GM19397 (cell line): ENCODE results near the gene KIF12.

ENCODE experiments used
- ATAC-seq: cut with Tn5 transposase; IDR thresholded peaks from one replicate; pipeline ENCODE4 v1.9.1; 2021; ENCODE audit warnings: mild to moderate bottlenecking, moderate library complexity; ENCODE audit not compliant: unreplicated experiment

KIF12 gene

DNA sequence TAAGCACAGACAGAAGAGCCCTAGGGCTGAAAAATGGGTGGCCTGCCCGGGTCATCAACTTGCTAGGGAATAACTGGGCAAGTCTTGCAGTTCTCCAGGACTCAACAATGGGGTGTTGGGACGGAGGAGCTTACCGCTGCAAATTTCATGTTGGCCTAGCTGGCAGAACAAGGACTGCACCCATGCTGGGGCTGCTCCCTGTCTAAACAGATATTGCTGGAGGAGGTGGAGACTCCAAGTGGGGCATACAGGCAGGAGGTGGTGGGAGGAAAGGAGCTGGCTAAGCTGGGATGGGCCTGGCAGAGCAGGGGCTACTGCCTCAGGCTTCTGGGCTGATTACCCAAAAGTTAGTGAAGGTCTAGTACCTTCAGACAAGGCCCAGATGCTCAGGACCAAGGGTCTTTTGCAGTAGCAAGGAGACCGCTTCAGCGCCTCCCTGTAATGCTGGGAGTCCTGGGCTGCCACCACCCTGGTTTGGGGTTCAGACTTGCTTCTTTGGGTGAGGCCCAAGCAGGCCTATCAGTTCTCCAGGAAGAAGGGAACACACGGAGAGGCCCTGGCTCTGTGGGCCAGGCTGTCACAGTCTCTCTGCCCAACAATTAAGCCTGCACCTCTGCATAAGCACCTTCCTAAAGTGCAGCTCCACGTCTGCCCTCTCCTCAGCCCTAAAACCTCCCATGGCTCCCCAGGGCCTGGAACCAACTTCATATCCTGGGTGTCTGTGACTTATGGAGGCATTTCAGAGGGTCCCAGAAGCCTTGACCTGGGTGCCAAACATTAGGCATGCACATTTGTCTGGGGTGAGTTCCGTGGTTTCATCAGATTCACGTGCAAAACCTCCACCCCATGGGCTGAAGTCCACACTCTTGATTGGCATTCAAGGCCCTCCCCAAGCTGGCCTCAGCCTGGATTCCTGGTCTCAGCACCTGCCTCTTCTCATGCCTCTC, 24.2 kb upstream of the KIF12 start:
- ATAC-seq = no peak

DNA sequence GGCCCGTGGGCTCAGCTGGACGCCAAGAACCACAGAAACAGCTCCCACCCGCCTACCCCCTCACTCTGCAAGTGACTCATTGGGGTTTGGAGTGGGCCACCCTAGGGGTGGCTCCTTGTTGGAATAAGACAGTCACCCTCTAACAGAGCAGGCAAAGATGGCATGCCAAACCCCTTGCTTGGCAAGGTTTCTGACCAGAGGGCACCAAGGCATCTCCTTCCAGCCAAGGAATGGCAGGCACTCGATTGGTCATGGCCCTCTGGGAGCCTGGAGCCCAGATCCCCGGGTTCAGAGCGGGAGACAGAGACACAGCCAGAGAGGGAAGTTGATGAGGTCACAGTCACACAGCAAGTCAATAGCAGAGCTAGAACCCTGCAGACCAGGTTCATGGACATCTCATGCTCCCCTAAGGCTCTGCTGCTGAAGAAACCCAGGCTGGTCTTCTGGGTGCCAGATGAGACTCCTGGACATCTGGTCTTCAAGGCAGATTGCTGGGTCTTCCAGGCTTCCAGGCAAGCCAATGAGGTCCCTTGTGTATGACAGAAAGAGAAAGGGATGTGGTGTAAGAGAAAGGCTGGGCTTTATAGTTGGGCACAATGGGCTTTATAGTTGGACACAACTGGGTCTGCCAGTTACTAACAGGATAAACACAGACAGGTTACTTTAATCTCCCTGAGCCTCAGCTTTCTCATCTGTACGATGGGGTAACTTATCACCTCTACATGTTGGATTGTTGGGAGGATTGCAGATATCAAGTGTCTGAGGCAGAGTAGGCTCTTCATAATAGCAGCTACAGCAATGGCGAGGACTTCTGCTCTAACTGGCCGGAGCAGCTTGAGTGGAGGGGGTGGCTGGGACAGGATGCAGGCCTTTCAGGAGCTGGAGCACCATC, 23.3 kb upstream of the KIF12 start:
- no peak for ATAC-seq

DNA sequence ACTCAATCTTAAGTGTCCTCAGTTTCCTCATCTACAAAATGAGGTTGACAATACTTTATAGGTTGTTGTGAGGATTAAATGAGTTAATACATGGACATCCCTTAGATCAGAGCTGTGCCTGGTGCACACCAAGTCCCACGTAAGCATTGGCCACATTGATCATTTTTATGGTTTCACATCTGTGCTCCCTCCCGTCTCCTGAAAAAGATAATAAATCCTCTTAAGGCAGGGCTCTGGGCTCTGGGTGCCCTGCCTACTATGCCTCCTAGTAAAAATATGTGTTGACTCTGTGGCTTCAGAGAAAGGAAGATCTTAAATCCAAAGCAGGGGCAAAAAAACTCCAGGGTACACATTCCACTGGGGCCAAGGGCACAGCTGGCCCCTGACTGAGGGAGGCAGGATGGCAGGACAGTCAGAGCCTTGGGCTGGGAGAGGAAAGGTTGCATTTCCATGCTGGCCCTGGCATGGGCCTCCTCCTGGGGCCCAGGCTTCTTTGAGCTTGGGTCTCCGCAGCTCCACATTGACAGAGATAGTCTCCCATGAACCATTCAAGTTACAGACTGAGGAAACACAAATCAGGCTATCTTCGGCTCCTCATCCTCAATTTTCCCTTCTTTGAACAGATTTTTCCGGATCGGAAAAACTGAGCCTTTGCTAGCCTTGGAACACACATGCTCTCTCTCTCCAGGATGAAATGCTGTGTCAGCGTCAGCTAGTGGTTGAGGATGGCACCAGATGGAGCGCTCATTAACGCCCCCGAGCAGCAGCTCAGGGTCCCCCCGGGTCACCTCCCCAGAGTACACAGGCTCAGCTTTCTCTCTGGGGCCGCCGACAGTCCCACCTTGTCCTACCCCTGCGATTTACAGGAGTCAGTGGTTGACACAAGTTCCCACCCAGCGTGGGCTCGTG, 22.4 kb upstream of the KIF12 start:
- ATAC-seq = no peak

DNA sequence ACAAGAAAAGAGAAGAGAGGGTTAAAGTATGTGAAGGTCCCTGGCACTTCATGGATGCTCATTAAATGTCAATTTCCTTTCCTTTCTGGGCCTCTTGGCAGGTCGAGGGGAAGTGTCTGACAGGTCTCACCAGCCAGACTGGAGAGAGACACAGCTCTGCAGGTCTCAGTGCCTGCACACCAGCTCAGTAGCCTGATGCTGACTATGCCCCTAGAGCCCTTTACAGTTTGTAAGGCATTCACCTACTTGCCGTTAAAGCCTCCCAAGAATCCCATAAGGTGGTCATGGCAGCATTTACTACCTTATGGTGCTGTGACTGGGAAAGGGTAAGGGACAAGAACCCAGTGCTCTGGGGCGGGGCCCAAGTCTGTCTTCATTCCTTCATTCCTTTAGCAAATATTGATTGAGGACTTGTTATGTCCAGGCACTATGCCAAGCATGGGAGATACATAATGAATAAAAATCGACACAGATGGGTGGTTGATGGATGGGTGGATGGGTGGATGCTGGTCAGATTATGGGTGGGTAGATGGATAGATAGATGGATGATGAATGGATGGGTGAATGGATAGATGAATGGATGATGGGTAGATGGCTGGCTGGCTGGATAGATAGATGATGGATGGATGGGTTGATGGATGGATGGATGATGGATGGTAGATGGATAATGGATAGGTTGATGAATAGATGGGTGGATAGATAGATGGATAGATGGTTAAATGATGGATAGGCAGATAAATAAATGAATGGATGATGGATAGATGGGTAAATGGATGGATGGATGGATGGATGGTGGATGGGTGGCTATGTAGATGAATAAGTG, 21.3 kb upstream of the KIF12 start:
- no peak for ATAC-seq

DNA sequence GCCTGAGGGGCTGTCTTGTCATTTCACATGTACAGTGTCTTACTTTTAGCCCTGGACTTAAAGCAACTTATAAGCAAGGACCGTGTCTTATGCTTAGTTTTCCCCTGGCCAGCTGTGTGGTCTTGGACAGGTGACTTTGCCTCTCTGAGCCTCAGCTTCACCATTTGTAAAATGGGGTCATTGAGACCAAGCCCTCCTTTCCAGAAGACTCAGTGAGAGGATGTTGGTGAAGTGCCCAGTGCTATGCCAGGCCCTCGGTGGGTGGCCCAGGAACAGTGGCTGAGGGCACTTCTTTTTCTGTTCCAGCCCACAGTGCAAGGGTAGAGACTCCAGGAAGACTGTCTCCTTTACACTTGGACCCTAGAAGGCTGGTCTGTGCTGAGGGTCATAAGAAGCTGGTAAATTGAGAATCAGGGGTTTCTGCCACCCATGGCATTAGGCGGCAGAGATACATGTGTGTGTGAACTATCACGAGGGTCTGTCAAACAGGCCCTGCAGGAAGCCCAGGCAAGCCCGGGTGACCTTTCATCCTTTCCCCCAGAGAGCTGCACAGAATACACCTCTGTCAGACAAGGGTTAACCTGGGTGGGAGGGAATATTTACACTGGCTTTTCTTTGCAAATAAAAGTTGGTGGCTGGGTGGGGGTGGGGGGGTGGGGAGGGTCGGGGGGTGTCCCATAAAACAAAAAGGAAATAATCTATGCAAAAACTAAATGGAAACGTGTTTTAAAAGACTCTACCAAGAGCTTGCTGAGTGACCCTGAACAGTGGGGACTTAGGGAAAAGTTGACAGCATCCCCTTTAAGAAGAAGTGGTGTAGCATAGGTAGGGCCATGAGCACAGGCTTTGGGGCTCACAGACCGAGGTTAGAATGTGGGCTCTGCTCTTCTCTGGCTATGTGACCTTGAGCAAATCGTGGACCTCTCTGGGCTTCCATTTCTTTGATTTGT, 20.4 kb upstream of the KIF12 start:
- no peak for ATAC-seq

DNA sequence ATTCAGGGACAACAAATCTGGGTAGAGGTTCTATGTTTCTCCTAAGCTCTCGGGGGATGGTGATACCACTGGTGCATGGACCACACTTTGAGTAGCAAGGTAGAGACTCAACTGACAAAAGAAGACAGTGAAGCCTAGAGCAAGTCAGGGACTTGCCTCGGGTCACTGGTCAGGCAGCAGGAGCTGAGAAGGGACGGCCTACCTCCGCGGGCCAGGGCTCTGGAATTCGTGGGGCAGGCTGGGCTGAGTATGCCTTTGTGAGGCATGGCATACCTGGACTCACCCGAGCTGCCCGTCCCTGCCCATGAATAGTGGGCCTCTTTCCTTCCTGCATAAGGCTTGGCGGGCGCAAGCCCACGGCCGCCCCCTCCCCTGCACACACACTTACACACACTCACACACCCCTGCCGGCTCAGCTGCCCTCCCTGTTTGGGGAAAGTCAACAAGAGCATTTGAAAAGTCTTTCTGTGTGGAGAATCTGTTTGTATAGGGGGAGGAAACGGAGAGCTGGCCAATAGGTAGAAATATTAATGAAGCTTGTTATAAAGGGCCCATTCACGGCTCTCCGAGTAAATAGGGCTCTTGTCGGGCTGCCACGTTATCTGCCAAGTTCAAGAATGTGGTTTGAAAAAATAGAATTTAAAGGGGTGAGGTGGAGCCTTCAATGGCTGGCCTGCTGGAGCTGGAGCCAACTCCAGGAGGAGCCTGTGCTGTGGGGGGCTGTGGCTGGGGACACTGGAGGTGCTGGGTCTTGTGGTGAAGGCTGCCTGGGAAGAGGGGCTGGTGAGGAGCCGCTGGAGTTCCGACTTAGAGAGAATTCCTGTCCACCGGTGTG, 19.1 kb upstream of the KIF12 start:
- no peak for ATAC-seq

DNA sequence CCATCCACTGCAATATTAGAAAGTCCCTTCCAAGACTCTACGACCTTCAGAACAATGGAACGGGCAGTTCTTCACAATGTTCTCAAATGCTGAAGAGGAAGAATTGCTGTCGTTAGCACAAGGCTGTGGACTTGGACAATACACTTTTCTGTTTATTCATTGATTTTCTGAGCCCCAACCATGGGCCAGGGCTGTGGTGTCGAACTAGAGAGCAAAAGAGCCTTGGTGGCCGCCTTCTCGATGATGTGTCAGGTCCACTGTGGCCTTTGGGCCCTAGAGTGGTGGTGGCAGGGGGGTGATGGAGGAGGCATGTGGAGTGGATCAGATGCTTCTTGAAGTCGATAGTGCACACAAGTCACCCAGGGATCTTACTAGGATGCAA, 18.5 kb upstream of the KIF12 start:
- ATAC-seq = no peak

DNA sequence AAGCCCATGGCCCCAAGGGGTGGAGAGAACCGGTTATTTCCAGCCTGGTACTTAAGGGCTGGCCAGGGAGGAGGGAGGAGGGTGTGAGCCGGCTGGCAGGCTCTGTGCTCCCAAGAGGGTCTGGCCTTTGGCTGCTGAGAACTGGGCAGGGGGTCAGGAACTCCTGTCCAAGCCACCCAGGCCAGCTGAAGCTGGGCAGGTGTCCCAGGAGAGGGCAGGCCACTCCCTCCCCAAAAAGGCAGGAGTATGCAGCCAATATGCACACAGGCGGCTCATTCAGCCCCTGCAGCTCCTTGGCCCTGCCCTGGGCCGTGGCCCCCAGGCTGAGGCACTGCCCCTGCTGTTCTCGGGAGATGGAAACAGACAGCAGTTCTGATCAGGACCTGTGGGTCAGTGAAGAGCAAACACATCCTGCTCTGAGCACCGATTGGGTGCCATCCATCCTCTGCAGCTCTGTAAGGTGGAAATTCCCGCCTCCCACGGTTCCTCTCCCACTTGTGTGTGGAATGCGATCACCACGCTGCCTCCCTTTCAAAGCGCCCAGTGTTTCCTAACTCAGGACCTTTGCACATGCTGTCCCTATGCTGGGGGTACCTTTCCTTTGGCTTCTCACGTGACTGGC, 17.1 kb upstream of the KIF12 start:
- no peak for ATAC-seq

DNA sequence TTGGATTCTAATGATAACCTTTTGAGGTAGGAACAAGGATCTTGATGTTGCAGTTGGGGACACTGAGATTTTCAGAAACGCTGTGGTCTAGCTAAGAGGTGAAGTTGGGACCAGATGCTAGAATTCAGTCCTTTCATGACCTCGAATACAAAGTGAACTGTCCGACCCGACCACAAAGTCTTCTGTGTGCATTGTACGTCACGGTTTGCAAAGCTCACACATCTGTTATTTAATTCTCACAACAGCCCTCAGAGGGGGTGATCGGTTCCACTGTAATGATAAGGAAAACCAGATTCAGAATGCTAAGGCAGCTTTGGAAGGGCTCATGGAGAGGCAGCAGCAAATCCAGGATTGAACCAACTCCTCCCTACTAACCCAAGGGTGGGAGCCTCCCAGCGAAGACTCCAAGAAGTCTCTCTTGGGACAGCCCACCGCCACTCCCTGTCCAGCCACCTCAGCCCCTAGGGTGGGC, 16.6 kb upstream of the KIF12 start:
- no peak for ATAC-seq

DNA sequence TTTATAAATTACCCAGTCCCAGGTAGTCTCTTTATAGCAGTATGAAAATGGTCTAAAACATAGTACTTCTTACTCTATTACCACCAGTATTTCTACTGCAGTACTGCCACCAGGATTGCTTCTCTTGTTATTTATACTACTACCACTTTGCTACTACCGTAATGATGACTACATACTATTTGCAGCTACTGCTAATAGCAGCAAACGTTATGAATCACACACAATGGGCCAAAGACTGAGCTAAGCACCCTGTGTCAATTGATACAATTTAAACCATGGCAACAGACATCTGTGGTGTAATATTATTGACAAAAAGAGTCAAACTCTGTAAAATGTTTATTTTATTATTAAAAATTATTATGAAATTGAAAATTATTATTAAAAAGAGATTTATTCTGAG, 15.3 kb upstream of the KIF12 start:
- no peak for ATAC-seq

DNA sequence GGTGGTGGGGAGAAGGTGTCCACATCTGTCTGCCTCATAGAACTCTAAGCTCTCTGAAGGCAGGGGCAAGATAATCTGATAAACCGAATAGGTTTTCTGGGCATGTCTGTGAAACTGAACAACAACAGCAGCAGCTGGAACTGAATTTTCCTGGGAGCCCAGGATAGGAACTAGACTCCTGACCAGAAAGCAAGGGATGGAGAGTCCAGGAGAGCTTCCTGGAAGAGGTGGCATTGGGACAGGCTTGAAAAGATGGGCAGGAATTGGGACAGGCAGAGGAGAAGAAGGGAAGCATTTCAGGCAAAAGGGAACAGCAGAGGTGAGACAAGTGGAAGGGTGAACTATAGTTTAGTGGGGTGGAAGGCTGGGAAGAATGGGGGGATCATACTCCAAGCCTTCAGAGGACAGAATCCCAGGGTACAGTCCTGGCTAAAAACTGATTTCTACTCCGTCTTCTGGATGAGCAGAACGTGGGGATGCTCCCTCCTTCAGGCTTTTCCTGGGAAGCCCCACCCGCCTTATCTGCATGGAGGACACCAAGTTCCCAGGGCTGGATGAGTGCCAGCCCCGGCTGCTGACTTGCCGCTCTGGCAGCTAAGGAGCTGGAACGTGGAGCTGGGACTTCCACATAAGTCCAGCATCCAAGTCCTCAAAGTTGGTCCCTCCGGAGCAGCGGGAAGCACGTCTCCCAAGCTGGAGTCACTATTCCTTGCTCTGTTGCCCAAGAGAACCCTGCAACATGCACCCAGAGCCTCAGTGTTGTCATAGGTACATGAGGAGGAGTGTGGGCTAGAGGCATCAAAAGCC, 13.9 kb upstream of the KIF12 start:
- no peak for ATAC-seq

DNA sequence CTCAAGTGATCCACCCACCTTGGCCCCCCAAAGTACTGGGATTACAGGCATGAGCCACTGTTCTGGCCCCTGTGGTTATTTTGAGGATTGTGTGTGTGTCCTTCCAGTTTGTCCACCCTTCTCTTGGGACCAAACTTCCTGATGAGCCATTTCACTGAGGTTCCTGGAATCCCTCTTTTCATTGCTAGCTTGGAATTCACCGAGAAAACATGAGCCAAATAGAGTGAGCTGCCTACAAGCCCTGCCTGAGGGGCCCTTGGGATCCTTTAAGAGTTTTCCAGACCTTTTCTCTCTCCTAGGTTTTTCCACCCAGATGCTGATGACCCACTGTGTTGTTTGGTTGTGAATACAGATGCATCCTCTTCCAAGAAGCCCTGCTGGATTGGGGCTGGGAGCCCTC, 13.2 kb upstream of the KIF12 start:
- no peak for ATAC-seq

DNA sequence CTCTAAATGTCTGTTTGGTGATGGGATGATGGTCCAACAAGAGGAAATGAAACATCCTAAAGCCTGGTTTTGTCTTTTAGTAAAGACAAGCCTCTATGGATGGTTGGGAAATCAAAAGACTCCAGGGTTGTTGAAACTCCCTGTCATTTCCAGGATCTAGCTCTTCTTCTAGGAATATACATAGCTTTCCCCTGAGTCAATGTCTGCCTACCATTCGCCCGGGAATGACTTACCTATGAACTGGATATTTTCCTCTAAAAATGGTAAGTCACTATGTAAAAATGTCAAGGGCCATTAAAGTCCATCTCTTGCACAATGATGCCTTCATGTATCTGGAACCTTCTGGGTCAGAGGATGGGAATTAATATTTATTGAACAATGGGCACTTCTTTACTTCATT, 11.1 kb upstream of the KIF12 start:
- no peak for ATAC-seq

DNA sequence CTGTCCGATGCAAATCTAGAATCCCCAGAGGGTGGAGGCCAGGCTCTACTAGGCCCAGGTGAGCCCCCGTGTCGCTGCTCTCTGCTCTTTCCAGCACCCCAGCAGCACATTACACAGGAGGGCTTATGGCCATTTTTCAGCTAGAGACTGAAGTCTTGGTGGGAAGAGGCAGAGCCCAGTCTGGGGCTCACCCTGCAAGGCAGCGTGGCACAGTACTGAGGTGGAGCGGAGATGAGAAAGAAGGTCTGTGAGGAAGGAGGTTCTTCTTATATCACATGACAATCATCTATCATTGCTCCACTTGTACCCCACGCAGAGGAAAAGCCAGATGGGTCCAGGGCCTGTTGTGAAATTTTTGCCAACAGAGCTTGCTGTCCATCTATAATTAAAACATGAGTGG, 10.0 kb upstream of the KIF12 start:
- no peak for ATAC-seq

DNA sequence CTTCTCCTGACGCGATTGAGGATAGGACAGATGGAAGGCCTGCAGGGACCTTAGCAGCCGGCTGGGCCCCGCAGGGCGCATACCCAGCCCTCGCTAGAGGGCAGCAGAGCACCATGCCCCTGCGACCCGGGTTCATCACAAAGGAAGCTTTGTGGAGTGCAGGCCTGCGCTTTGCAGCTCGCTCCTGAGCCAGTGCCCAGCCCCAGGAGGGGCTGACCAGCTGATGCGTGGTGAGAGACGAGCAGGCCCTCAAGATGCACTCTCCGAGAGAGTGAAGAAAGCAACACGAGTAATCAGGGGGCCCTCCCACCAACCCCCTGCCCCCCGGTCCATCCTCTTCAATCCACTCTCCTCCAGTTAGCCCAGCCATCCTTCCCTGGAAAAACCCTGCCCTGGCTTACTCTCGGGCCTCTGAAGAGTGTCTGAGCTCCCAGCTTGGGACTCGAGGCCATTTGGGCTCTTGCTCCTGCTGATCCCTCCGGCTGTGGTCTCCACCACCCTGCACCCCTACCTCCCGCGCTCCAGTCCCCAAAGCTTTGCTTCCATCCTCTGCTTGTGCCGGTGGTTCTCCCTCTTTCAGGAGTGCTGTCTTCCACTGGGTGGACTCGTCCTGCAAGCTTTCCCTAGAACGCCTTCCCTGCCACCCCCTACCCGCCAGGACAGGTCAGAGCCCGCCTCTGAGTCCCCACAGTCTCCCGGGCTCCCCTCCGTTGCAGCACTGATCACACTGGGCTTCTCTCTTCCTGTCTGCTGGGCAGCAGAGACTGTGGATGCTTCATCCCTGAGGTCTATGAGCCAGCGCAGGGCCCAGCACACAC, 9.1 kb upstream of the KIF12 start:
- ATAC-seq = no peak
